ENCODE data around the gene COPG1. TPM values are rescaled to one million over a fixed set of nuclear protein-coding genes. Genes with fewer than 3 reads are reported as not detected.

The COPG1 gene
- total and polyA plus RNA-seq, 10 of the 15 experiments (the other 5 are each of a cell fraction or from before 2014, with no cell fraction given), result 54.8 to 143 (median 91.2) TPM

DNA sequence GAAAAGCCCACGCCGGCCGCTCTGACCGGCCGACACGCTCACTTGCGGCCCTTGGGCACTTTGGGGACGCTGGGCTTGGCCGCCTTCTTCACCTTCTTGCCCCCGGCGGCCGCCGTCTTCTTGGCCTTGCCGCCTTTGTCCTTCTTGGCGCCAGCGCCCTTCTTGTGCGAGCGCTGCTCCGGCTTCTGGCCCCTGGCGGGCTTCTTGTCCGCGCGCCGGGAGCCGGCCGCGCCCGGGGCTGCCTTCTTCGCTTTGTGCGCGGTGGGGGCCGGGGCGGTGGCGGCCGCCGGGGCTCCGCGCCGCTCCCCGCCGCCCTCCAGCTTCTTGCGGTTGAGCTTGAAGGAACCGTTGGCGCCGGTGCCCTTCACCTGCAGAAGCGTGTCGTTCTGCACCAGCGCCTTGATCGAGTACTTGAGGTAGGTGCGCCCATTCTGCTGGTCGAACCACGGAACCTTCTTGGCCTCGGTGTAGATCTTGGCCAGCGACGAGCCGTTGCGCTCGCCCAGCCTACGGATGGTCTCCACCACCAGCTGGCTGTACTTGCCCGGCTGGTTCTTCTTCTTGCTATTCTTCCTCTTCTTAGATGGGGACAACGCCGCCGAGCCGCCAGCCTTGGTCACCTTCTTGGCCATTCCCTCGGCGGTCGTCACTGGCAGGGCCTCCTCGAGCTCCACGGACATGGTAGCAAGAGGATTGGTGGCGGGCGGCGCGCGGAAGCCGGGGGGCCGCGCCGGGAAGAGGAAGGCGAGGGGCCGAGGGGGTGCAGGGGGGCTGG is 66.0 kb downstream of the COPG1 start (continued):
- no peak for TF ChIP-seq RCOR1 (conservative IDR thresholded peaks at IDR 0.05; ENCODE audit: low read depth, low read length)

DNA sequence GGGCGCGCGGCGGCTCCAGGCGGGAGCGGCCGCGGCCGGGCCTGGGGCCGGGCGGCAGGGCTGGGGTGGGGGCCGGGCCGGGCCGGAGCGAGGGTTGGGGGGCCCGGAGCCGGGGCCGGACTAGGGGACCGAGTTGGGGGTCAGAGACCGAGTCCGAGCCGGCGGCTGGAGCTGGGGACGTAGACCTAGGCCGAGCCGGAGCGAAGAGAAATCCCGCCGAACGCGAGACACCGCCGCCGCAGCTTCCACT is 66.5 kb downstream of the COPG1 start:
- 0% methylated on average over 10 of the region's 34 CpGs for WGBS (ENCODE audit: insufficient coverage, insufficient replicate concordance, low lambda C conversion rate, missing lambda C conversion rate)
- H2AFZ ChIP-seq (ENCODE audit: control insufficient read depth, low read depth, low read length), result peak overlapping the region; percentile 80
- intact Hi-C loops (cut with micrococcal nuclease; ENCODE audit: unreplicated experiment), result loop anchor here (5.0 kb wide), 1 partner anchor 134 kb away; the partner anchor contains the start of gene CNBP
- TF ChIP-seq PAX5 (IDR thresholded peaks at IDR 0.05; ENCODE audit: borderline replicate concordance, low read depth, low read length) (0 out of 2 replicates have a peak, but pooled peaks have one; percentile 62), RCOR1 (conservative IDR thresholded peaks at IDR 0.05; ENCODE audit: low read depth, low read length) (no peak), SRF (IDR thresholded peaks at IDR 0.05; ENCODE audit: low read depth in 2 of 2, low read length in 2 of 2) (no peak), POU2F2 (IDR thresholded peaks at IDR 0.05; ENCODE audit: borderline replicate concordance, low read depth, low read length) (peak; percentile 98; the same call in 2 of the 3 replicates), POLR2A (IDR thresholded peaks at IDR 0.05; ENCODE audit: low read depth, low read length) (peak; percentile 87), IRF4 (IDR thresholded peaks at IDR 0.05; ENCODE audit: low read depth, low read length) (peak; percentile 19; the same call in 1 of the 2 replicates), POLR2AphosphoS5 (IDR thresholded peaks at IDR 0.05; ENCODE audit: low read length) (peak; percentile 98; the same call in 1 of the 2 replicates), PML (IDR thresholded peaks at IDR 0.05; ENCODE audit: low read length) (peak; percentile 98), MTA2 (IDR thresholded peaks at IDR 0.05; ENCODE audit: low read depth) (no peak), CHD2 (IDR thresholded peaks at IDR 0.05; ENCODE audit: borderline replicate concordance, low read depth, low read length) (peak; percentile 85), ZNF207 (IDR thresholded peaks at IDR 0.05; ENCODE audit: borderline replicate concordance) (no peak)
- TF ChIP-seq, protein P1, sequence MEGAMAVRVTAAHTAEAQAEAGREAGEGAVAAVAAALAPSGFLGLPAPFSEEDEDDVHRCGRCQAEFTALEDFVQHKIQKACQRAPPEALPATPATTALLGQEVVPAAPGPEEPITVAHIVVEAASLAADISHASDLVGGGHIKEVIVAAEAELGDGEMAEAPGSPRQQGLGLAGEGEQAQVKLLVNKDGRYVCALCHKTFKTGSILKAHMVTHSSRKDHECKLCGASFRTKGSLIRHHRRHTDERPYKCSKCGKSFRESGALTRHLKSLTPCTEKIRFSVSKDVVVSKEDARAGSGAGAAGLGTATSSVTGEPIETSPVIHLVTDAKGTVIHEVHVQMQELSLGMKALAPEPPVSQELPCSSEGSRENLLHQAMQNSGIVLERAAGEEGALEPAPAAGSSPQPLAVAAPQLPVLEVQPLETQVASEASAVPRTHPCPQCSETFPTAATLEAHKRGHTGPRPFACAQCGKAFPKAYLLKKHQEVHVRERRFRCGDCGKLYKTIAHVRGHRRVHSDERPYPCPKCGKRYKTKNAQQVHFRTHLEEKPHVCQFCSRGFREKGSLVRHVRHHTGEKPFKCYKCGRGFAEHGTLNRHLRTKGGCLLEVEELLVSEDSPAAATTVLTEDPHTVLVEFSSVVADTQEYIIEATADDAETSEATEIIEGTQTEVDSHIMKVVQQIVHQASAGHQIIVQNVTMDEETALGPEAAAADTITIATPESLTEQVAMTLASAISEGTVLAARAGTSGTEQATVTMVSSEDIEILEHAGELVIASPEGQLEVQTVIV (IDR thresholded peaks at IDR 0.05; ENCODE audit: borderline replicate concordance, partially characterized antibody), result no peak
- TF ChIP-seq, protein P2, sequence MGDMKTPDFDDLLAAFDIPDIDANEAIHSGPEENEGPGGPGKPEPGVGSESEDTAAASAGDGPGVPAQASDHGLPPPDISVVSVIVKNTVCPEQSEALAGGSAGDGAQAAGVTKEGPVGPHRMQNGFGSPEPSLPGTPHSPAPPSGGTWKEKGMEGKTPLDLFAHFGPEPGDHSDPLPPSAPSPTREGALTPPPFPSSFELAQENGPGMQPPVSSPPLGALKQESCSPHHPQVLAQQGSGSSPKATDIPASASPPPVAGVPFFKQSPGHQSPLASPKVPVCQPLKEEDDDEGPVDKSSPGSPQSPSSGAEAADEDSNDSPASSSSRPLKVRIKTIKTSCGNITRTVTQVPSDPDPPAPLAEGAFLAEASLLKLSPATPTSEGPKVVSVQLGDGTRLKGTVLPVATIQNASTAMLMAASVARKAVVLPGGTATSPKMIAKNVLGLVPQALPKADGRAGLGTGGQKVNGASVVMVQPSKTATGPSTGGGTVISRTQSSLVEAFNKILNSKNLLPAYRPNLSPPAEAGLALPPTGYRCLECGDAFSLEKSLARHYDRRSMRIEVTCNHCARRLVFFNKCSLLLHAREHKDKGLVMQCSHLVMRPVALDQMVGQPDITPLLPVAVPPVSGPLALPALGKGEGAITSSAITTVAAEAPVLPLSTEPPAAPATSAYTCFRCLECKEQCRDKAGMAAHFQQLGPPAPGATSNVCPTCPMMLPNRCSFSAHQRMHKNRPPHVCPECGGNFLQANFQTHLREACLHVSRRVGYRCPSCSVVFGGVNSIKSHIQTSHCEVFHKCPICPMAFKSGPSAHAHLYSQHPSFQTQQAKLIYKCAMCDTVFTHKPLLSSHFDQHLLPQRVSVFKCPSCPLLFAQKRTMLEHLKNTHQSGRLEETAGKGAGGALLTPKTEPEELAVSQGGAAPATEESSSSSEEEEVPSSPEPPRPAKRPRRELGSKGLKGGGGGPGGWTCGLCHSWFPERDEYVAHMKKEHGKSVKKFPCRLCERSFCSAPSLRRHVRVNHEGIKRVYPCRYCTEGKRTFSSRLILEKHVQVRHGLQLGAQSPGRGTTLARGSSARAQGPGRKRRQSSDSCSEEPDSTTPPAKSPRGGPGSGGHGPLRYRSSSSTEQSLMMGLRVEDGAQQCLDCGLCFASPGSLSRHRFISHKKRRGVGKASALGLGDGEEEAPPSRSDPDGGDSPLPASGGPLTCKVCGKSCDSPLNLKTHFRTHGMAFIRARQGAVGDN (IDR thresholded peaks at IDR 0.05), result peak; percentile 90; the same call in 1 of the 2 replicates
- TF ChIP-seq, protein P3, sequence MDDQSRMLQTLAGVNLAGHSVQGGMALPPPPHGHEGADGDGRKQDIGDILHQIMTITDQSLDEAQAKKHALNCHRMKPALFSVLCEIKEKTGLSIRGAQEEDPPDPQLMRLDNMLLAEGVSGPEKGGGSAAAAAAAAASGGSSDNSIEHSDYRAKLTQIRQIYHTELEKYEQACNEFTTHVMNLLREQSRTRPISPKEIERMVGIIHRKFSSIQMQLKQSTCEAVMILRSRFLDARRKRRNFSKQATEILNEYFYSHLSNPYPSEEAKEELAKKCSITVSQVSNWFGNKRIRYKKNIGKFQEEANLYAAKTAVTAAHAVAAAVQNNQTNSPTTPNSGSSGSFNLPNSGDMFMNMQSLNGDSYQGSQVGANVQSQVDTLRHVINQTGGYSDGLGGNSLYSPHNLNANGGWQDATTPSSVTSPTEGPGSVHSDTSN (IDR thresholded peaks at IDR 0.05; ENCODE audit: insufficient replicate concordance, low read depth, low read length), result no peak

More for the DNA sequence above, 66.5 kb downstream of the COPG1 start:
- no peak for FAIRE-seq
- no peaks in the 10 kb centered on the region; the same call in 1 of the 2 replicates for H3K79me2 ChIP-seq (ENCODE audit: control insufficient read depth, insufficient read depth, low read length)
- RAD21 ChIA-PET (ENCODE audit: unreplicated experiment), result interaction anchor here (0.6 to 3.9 kb wide), 22 partner anchors 8 to 345 kb away, joined by 3 to 31 read pairs (median 5); partner anchors contain the start of genes COPG1 and HMCES
- H3K9ac ChIP-seq (ENCODE audit: control insufficient read depth, insufficient read depth, low read length), result no peak overlapping the region
- no peaks in the 10 kb centered on the region; a peak in 1 of 4 replicates for H3K27me3 ChIP-seq (replicated peaks in 1 of 2; ENCODE audit: control insufficient read depth in 2 of 2, insufficient read depth in 2 of 2, low read length in 1 of 2)
- SMC1A ChIA-PET (ENCODE audit: uncharacterized antibody, unreplicated experiment), result interaction anchor here (0.8 to 8.5 kb wide), 16 partner anchors 8 to 345 kb away, joined by 3 to 75 read pairs (median 5); partner anchors contain the start of gene HMCES
- H3K4me2 ChIP-seq (ENCODE audit: control insufficient read depth, insufficient read depth), result peak overlapping the region; percentile 66
- peak overlapping the region; percentile 88 for H3K4me3 ChIP-seq
- ATAC-seq, result no peak
- no peaks in the 10 kb centered on the region for H3K9me3 ChIP-seq (replicated peaks; ENCODE audit: control insufficient read depth, insufficient read depth, low read length)
- H3K4me1 ChIP-seq (ENCODE audit: control insufficient read depth, insufficient read depth, low read length), result peaks cover 16% of the 10 kb centered on the region
- H3K27ac ChIP-seq (ENCODE audit: control insufficient read depth, insufficient read depth), result no peak overlapping the region
- CTCF ChIA-PET, result interaction anchor here (0.6 to 3.8 kb wide), 32 partner anchors 9 to 345 kb away, joined by 3 to 43 read pairs (median 6); partner anchors contain the start of genes COPG1, HMCES, IFT122 and MBD4
- in situ Hi-C loops (cut with MboI), result no loop called here
- no peaks in the 10 kb centered on the region for H4K20me1 ChIP-seq (ENCODE audit: control insufficient read depth, insufficient read depth)
- DNase-seq (ENCODE audit: low read depth, low spot score), result no peak
- no peaks in the 10 kb centered on the region for H3K36me3 ChIP-seq (ENCODE audit: control insufficient read depth in 2 of 2, insufficient read depth in 2 of 2, low read length in 1 of 2)
- no TSS peak for BruUV-seq (replicated peaks)
- POLR2A ChIA-PET, result interaction anchor here (0.6 to 4.5 kb wide), 25 partner anchors 9 to 437 kb away, joined by 3 to 29 read pairs (median 5); partner anchors contain the start of genes ACAD9, COPG1, HMCES and IFT122
